ENCODE data around the gene CHCHD3. TPM values are rescaled to one million over a fixed set of nuclear protein-coding genes. Genes with fewer than 3 reads are reported as not detected.

Gene CHCHD3
- total RNA-seq, 2 experiments from 2014 or later, result 83.5 to 83.8 TPM

- no peaks in the 10 kb centered on the region; the same call in 1 of the 2 replicates for H3K79me2 ChIP-seq (ENCODE audit: insufficient read depth, low read depth, low read length)
- H3K4me2 ChIP-seq (ENCODE audit: low read length), result no peak overlapping the region
- no TSS peak for BruUV-seq (replicated peaks)
- no peaks in the 10 kb centered on the region for H3K9me2 ChIP-seq (ENCODE audit: insufficient read depth, low read length)
- H3K4me1 ChIP-seq (ENCODE audit: insufficient read depth, low read length, poor library complexity, severe bottlenecking), result no peaks in the 10 kb centered on the region
- POLR2A ChIA-PET, result interaction anchor here (0.7 kb wide), 1 partner anchor 8 kb away, joined by 3 read pairs; no protein-coding TSS in a partner anchor
- no peak overlapping the region for H3K27ac ChIP-seq (ENCODE audit: low read depth, low read length, poor library complexity, severe bottlenecking)
- CTCF ChIA-PET (ENCODE audit: unreplicated experiment), result no interaction called here
- intact Hi-C loops (cut with micrococcal nuclease; ENCODE audit: unreplicated experiment), result no loop called here
- no peak overlapping the region for H3K4me3 ChIP-seq (ENCODE audit: low read depth, low read length, poor library complexity, severe bottlenecking)
- no peak for DNase-seq (ENCODE audit: low spot score)
- 0 out of 2 replicates have a peak, but pooled peaks cover 5% of the 10 kb centered on the region for H3K9me3 ChIP-seq (ENCODE audit: low read length)
- peaks cover 16% of the 10 kb centered on the region for H3K36me3 ChIP-seq (ENCODE audit: insufficient read depth, low read length)
- H4K20me1 ChIP-seq (ENCODE audit: insufficient read depth, low read length), result no peaks in the 10 kb centered on the region
- TF ChIP-seq EZH2phosphoT487 (IDR thresholded peaks at IDR 0.05; ENCODE audit: borderline replicate concordance, low read depth, low read length), result no peak
- TF ChIP-seq CTCF (conservative IDR thresholded peaks at IDR 0.05; ENCODE audit: low read length), result no peak
- no peak overlapping the region for H2AFZ ChIP-seq (ENCODE audit: low read length)
Measured at GRCh38 chr7:132937286-132937685, 144.6 kb downstream of the CHCHD3 start.

- intact Hi-C loops (cut with micrococcal nuclease; ENCODE audit: unreplicated experiment), result no loop called here
- no peaks in the 10 kb centered on the region; the same call in 1 of the 2 replicates for H3K79me2 ChIP-seq (ENCODE audit: insufficient read depth, low read depth, low read length)
- no peak overlapping the region for H3K4me2 ChIP-seq (ENCODE audit: low read length)
- DNase-seq (ENCODE audit: low spot score), result no peak
- H3K9me3 ChIP-seq (ENCODE audit: low read length), result 0 out of 2 replicates have a peak, but pooled peaks cover 5% of the 10 kb centered on the region
- no peak for TF ChIP-seq EZH2phosphoT487 (IDR thresholded peaks at IDR 0.05; ENCODE audit: borderline replicate concordance, low read depth, low read length)
- no TSS peak for BruUV-seq (replicated peaks)
- no peaks in the 10 kb centered on the region for H3K4me1 ChIP-seq (ENCODE audit: insufficient read depth, low read length, poor library complexity, severe bottlenecking)
- H3K9me2 ChIP-seq (ENCODE audit: insufficient read depth, low read length), result no peaks in the 10 kb centered on the region
- POLR2A ChIA-PET, result interaction anchor here (0.6 kb wide), 1 partner anchor 1020 kb away, joined by 3 read pairs; no protein-coding TSS in a partner anchor
- no peak overlapping the region for H3K27ac ChIP-seq (ENCODE audit: low read depth, low read length, poor library complexity, severe bottlenecking)
- no peak overlapping the region for H2AFZ ChIP-seq (ENCODE audit: low read length)
- CTCF ChIA-PET (ENCODE audit: unreplicated experiment), result no interaction called here
- no peak overlapping the region for H3K4me3 ChIP-seq (ENCODE audit: low read depth, low read length, poor library complexity, severe bottlenecking)
- no peaks in the 10 kb centered on the region for H4K20me1 ChIP-seq (ENCODE audit: insufficient read depth, low read length)
- H3K36me3 ChIP-seq (ENCODE audit: insufficient read depth, low read length), result peaks cover 16% of the 10 kb centered on the region
Measured at GRCh38 chr7:132935608-132936007, 146.3 kb downstream of the CHCHD3 start.

GRCh38 chr7:132934017-132934416 lies 147.9 kb downstream of the CHCHD3 start:
- Histone ChIP-seq H4K20me1 (ENCODE audit: insufficient read depth, low read length) (no peaks in the 10 kb centered on the region), H3K9me2 (ENCODE audit: insufficient read depth, low read length) (no peaks in the 10 kb centered on the region), H3K4me3 (ENCODE audit: low read depth, low read length, poor library complexity, severe bottlenecking) (no peak overlapping the region), H3K79me2 (ENCODE audit: insufficient read depth, low read depth, low read length) (no peaks in the 10 kb centered on the region; the same call in 1 of the 2 replicates), H3K36me3 (ENCODE audit: insufficient read depth, low read length) (peaks cover 13% of the 10 kb centered on the region; the same call in 1 of the 2 replicates), H3K9me3 (ENCODE audit: low read length) (0 out of 2 replicates have a peak, but pooled peaks cover 5% of the 10 kb centered on the region), H2AFZ (ENCODE audit: low read length) (no peak overlapping the region), H3K4me2 (ENCODE audit: low read length) (no peak overlapping the region), H3K4me1 (ENCODE audit: insufficient read depth, low read length, poor library complexity, severe bottlenecking) (no peaks in the 10 kb centered on the region), H3K27ac (ENCODE audit: low read depth, low read length, poor library complexity, severe bottlenecking) (no peak overlapping the region)
- BruUV-seq (replicated peaks), result no TSS peak
- POLR2A ChIA-PET, result no interaction called here
- CTCF ChIA-PET (ENCODE audit: unreplicated experiment), result no interaction called here
- intact Hi-C loops (cut with micrococcal nuclease; ENCODE audit: unreplicated experiment), result loop anchor here (5.0 kb wide), 1 partner anchor 298 kb away; no protein-coding TSS in a partner anchor
- TF ChIP-seq CTCF (conservative IDR thresholded peaks at IDR 0.05; ENCODE audit: low read length) (no peak), EZH2phosphoT487 (IDR thresholded peaks at IDR 0.05; ENCODE audit: borderline replicate concordance, low read depth, low read length) (no peak)
- DNase-seq (ENCODE audit: low spot score), result no peak
